Activated T-cell treated with anti-CD3 and anti-CD28 coated beads, Interleukin-2, amount 50 U/mL, for 48 hours (primary cell): Measurements from ENCODE around the gene PPP2R5C.
"Not testable (repeated sequence)": the region's sequence is repeated elsewhere in the genome, so short reads cannot be mapped to it uniquely, and the experiment has no call there.

Source experiments
- DNase-seq, 2 experiments: peaks; one replicate each; pipeline ENCODE4 v3.0.0-alpha.2; 2020

PPP2R5C gene

DNA sequence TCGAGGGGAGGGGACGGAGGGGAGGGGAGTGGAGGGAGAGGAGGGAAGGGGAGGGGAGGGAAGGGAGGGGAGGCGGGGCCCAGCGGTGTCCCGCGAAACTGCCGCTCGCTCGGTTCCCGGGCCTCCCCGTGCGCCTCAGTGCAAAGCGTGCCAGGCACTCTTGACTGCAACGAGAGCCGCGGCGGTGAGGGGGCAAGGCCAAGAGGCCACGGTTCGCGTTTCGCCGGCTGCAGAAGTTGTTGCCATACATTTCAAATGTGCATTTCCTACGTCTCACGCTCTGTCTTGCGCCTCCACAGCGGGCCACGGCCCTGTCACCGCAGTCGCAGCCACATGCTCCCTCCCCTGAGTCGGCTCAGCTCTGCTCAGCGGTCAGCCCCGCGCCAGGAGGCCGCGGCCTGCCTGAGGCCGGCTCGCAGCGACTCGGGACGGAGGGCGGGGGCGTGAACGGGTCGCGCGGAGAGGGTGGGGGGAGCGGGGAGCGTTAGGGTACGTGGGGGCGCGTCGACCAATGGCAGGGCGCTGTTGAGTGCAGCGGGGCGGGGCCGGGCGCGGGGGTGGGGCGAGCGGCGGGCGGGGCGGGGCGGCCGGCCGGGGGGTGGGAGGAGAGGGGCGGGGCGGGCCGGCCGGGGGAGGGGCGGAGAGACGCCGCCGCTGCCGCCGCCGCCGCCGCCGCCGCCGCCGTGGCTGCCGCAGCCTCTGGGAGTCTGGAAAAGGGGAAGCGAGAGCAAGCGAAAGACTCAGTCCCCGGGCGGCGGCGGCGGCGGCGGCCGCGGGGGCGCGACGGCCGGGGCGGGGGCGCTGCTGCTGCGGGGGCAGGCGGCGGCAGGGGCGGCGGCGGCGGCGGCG lies at the start of gene PPP2R5C:
Gene PPP2R5C, plus strand, starts transcription at position 678 of the 849 bp plus-strand sequence. CDS start 185 bp downstream, outside the sequence.
- DNase-seq, result peak; percentile 89

- peak in 1 of 2 experiments; percentile 4 for DNase-seq
Measured at GRCh38 chr14:101711857-101712233, 49.7 kb upstream of the PPP2R5C start.

- not testable (repeated sequence) for DNase-seq
Measured at GRCh38 chr14:101712341-101712740, 49.2 kb upstream of the PPP2R5C start.

DNA sequence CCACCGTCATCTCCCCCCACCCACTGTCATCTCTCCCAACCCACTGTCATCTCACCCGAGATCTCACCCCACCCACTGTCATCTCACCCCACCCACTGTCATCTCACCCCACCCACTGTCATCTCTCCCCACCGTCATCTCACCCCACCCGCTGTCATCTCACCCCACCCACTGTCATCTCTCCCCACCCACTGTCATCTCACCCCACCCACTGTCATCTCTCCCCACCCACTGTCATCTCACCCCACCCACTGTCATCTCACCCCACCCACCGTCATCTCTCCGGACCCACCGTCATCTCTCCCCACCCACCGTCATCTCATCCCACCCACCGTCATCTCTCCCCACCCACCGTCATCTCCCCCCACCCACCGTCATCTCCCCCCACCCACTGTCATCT lies 48.4 kb upstream of the PPP2R5C start:
- peak; percentile 3 to 12 for DNase-seq

DNA sequence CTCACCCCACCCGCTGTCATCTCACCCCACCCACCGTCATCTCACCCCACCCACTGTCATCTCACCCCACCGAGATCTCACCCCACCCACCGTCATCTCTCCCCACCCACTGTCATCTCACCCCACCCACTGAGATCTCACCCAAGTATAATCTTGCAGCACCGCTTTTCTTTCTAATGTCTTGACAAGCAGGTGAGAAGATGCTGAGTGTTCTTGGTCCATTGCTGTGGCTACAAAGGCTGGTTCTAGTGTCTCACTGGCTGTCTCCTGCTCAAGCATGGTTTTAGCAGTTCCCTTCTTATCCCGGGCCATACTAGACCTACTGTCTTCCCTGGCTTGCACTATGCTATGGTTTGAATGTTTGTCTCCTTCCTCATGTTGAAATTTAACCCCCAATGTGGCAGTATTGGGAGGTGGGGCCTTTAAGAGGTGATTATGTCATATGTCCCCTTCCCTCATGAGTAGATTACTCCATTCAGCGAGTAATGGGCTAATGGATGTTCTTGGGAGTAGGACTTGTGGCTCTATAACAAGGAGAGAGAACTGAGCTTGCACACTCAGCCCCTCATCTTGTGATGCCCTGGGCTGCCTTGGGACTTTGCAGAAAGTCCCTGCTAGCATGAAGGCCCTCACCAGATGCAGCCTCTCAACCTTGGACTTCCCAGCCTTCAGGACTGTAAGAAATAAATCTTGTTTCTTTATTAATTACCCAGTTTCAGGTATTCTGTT lies 47.7 kb upstream of the PPP2R5C start:
- peak; percentile 16 to 18 for DNase-seq

- peak in 1 of 2 experiments; percentile 5 for DNase-seq
Measured at GRCh38 chr14:101714394-101714793, 47.1 kb upstream of the PPP2R5C start.

DNA sequence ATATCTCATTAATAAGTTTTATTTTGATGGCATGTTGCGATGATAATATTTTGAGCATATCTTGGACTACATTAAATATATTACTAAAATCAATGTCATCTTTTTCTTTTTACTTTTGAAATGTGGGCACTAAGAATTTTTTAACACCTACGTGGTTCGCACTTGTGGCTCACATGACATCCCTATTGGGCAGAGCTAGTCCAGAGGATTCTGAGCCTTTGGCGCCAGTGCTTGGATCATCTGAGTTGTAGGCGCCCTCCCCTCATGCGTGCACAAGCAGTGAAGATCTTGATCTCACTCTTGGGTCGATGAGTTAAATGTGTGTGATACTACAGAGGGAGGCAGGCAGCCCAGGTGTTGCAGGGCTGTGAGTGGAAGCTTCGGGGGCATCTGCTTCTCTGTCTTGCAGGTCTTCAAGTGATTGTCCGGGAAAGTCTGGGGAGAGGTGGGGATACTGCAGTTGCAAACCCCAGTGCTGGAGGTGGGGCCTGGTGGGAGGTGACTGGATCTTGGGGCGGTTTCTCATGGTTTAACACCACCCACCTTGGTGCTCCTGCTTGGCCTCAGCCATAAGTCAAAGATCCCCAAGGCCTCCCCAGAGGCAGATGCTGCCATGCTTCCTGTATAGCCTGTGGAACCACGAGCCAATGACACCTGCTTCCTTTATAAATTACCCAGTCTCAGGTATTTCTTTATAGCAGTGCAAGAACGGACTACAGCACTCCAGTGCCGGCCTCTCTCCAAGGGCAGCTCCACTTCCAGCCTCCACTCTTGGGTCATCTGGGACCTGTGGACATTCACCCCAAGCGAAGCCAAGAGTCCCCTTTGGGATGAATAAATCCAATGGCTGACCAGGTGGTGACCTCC lies 46.1 kb upstream of the PPP2R5C start:
- DNase-seq, result peak; percentile 14 to 16

GRCh38 chr14:101716077-101716950 lies 45.2 kb upstream of the PPP2R5C start:
- DNase-seq, result peak; percentile 12 to 13

DNA sequence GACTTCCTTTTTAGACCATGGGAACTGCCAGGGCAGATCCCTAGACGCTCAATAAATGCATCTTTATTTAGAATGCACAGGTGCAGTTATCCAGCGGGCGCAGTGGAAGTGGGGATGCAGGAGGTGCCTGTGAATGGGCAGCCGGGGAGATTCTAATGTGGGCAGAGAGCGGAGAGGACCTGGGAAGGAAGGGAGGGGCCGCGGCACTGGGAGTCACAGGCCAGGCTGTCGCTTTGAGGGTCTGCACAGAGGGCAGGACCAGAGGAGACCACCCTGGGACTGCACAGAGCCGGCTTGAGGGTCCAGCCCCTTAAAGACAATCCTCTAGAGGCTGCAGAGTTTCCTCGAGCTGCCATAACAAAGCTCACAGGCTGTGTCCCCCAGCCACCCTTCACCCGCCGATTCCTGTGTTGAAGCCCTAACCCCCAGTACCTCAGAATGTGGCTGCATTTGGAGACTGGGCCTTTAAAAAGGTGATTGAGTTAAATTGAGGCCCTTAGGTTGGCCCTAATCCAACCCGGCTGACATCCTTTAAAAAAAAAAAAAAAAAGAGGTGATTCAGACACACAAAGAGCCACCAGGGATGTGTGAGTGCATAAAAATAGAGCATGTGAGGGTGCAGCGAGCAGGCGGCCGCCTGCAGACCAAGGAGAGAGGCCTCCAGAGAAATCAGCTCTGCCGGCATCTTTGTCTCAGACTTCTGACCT lies 44.4 kb upstream of the PPP2R5C start:
- no peak for DNase-seq

- peak; percentile 6 to 13 for DNase-seq
Measured at GRCh38 chr14:101717663-101718490, 43.6 kb upstream of the PPP2R5C start.

- DNase-seq, result peak in 1 of 2 experiments; percentile 15
Measured at GRCh38 chr14:101719045-101719645, 42.4 kb upstream of the PPP2R5C start.

DNA sequence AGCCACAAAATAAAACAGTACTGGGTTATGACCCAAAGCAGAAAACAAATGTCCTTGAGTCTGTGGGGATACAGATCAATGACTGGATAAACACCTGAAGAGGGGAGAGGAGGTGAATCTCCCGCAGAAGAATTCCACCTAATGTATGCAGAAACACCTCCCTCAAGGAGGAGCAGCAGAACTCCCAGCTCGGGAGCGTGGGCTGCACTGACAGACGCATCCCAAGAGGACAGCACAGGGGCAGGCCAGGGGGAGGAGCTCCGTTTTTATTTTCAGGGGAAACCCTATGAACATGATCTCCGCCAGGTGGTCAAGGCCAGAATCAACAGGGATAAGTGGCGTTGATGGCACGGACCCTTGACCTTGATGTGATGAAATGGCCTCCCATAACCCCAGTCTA lies 41.8 kb upstream of the PPP2R5C start:
- DNase-seq, result peak in 1 of 2 experiments; percentile 13

- peak in 1 of 2 experiments; percentile 19 for DNase-seq
Measured at GRCh38 chr14:101721111-101721510, 40.4 kb upstream of the PPP2R5C start.

DNA sequence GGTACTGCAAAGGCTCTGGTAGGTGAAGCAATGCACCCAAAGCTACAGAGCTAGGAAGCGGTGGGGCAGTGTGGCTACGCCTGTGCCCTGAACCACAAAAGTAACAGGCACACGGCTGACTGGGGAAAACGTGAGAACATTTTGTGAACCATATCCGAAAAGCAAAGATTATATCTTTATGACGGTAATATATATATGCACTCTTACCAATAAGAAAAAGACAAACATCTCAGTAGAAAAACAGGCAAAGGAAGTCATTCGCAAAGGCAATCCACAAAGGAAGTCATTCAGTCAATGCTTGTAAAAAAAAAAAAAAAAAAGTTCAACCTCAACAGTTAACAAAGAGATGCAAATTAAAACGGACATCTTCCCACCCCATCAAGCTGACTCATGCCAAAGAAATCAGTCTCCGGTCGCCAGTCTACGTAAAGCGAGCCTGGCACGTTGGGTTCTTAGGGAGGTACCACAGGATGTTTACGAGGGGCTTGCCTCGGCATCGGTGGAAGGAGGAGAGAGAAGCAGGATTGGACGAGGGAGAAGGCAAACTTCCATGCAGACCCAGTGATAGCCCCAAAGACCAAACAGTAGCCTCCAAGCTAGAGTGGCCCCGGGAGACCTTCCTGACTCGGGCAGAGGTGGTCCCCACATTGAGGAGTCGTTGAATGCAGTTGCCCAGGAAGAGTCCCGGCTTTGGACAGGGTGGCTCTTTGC lies 39.4 kb upstream of the PPP2R5C start:
- DNase-seq, result peak; percentile 72 to 76

GRCh38 chr14:101723061-101723595 lies 38.4 kb upstream of the PPP2R5C start:
- peak in 1 of 2 experiments; percentile 15 for DNase-seq

DNA sequence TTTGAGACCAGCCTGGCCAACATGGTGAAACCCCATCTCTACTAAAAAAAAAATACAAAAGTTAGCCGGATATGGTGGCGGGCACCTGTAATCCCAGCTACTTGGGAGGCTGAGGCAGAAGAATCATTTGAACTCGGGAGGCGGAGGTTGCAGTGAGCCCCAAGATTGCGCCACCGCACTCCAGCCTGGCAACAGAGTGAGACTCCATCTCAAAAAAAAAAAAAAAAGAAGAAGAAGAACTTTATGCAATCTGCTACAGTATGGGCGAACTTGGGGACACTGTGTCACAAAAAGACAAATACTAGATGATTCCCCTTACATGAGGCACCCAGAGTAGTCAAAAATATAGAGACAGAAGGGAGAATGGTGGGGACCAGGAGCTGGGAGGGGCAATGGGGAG lies 35.9 kb upstream of the PPP2R5C start:
- peak in 1 of 2 experiments; percentile 9 for DNase-seq

DNA sequence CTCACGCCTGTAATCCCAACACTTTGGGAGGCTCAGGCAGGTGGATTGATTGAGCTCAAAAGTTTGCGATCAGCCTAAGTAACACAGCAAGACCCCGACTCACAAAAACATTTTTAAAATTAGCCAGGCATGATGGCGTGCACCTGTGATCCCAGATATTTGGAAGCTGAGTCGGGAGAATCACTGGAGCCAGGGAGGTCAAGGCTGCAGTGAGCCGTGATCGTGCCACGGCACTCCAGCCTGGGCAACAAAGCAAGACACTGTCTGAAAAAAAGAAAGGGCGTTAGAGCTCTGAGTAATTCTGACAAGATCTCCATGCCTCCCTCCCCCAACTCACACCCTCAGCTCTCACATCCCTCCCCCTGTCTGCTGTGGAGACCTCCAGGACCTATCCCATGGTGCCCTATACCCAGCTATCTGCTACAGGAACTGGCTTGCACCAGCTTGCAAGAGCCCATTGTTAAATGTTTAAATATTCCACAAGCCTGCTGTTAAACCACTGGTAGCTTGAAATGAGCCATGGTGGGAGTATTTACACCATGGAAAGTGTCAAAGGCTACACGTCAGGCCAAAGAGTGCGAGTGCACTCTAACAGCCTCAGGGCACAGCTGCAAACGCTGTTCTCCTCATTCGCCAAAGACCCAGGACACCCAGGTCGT lies 35.1 kb upstream of the PPP2R5C start:
- DNase-seq, result peak in 1 of 2 experiments; percentile 24

DNA sequence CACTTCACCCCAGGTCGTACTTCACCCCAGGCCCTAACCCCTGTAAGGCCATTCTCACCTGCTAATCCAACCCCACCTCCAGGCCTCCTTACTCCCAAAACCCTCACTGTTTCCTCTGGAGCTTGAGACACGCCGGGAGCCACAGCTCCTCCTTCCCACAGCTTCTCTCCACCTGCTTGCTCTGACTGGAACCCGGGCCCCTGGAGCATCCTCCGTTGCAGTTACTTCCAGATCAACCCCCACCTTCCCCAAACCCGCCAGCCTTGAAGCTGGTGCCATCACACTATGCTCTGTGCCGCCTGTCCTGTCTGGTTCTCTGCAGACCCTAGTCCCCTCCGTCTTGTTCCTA lies 34.6 kb upstream of the PPP2R5C start:
- DNase-seq, result no peak
